AG10803 (cell line): ENCODE results near the gene KRTAP10-3.
"Not testable (repeated sequence)": the region's sequence is repeated elsewhere in the genome, so short reads cannot be mapped to it uniquely, and the experiment has no call there.

ENCODE experiments used
- DNase-seq: peaks from one replicate; pipeline ENCODE4 v3.0.0; 2010; ENCODE audit warnings: low read depth
- H3K4me3 ChIP-seq: 2 replicates; pipeline ENCODE4 v1.5.1; 2011; ENCODE audit warnings: mild to moderate bottlenecking, low read length, control low read depth
- TF ChIP-seq, protein P1 (sequence below): conservative IDR thresholded peaks from 2 replicates; pipeline ENCODE4 v1.5.1; 2011; ENCODE audit warnings: mild to moderate bottlenecking, low read length, control low read depth, inconsistent platforms

The KRTAP10-3 gene

DNA sequence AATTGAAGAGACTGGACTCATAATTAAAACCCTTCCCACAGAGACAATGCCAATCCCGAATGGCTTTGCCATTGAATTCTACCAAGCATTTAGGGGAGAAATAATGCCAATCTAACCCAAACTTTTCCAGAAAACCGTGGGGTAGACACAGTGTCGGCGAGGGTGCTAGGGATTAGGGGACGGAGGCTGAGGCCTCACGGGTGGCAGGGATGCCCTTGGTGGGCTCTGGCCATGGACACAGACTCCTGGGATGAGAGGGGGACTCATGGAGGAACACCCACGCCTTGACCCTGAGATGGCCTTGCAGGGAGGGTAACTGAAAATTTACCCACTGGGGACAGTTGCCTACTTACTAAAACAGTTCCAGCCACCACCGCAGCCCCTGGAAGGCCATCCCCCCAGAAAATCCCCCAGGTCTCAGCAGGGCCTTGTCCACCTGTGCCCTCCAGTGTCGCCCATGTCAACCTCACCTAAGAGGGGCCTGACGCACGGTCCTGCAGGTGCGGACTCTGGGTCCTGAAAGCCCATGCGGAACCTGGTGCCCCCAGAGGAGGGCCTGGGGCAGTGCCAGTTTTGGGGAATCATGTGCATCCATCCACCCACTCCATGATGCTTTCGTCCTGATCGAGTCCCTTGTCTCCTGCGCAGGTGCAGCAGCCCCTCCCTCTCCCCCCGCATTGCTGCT is 19.9 kb upstream of the KRTAP10-3 start:
- DNase-seq = no peak
- no peak overlapping the region for H3K4me3 ChIP-seq
- TF ChIP-seq, protein P1, sequence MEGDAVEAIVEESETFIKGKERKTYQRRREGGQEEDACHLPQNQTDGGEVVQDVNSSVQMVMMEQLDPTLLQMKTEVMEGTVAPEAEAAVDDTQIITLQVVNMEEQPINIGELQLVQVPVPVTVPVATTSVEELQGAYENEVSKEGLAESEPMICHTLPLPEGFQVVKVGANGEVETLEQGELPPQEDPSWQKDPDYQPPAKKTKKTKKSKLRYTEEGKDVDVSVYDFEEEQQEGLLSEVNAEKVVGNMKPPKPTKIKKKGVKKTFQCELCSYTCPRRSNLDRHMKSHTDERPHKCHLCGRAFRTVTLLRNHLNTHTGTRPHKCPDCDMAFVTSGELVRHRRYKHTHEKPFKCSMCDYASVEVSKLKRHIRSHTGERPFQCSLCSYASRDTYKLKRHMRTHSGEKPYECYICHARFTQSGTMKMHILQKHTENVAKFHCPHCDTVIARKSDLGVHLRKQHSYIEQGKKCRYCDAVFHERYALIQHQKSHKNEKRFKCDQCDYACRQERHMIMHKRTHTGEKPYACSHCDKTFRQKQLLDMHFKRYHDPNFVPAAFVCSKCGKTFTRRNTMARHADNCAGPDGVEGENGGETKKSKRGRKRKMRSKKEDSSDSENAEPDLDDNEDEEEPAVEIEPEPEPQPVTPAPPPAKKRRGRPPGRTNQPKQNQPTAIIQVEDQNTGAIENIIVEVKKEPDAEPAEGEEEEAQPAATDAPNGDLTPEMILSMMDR = no peak

DNA sequence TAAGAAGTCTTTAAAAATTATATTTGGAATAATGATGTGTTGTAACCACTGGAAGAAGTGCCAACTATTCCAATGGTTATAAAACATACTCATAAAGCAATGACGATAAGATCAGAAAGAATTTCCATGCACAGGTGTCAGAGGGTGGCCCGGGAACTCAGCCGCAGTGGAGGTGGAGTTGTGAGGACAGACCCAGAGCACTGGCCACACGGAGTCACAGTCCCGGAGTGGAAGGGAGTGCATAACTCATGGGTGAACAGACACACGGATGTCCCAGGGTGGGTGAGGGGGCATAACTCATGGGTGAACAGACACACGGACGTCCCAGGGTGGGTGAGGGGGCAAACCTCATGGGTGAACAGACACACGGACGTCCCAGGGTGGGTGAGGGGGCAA is 17.4 kb upstream of the KRTAP10-3 start:
- H3K4me3 ChIP-seq = no peak overlapping the region
- TF ChIP-seq, protein P1 = no peak
- DNase-seq = no peak

DNA sequence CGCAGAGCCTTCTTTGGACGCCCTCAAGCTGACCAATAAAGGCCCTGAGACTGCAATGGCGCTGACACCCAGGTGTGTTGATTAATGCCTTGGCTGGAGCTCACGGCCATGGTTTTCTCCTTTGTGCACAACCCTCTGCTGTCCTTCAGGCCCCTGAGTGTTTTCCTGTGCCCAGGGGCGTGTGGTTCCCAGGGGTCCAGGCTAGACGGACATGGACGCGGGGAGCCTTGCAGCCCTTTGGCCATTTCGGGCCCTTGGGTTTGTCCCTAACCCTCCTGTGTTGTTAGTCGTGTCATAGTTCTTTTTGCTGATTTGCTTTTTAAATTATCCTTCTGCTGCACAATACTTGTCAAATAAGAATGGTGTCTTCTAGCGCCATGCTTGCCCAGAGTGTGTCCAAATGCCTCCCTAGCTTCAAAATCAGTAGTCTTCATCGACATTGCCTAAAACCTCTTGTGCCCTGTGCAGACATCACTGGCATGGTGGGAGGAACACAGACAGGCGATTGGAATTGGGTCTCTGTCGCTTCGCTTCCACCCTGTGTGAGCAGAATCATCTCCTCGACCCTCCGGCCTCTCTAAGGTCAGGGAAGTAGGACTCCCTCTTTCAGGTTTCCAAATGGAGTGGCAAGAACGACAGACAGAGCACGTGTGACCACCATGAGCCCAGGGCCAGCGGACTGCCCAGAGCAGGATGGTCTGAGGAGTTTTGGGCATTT is 16.9 kb upstream of the KRTAP10-3 start:
- H3K4me3 ChIP-seq = no peak overlapping the region
- DNase-seq = no peak
- TF ChIP-seq, protein P1 = no peak

DNA sequence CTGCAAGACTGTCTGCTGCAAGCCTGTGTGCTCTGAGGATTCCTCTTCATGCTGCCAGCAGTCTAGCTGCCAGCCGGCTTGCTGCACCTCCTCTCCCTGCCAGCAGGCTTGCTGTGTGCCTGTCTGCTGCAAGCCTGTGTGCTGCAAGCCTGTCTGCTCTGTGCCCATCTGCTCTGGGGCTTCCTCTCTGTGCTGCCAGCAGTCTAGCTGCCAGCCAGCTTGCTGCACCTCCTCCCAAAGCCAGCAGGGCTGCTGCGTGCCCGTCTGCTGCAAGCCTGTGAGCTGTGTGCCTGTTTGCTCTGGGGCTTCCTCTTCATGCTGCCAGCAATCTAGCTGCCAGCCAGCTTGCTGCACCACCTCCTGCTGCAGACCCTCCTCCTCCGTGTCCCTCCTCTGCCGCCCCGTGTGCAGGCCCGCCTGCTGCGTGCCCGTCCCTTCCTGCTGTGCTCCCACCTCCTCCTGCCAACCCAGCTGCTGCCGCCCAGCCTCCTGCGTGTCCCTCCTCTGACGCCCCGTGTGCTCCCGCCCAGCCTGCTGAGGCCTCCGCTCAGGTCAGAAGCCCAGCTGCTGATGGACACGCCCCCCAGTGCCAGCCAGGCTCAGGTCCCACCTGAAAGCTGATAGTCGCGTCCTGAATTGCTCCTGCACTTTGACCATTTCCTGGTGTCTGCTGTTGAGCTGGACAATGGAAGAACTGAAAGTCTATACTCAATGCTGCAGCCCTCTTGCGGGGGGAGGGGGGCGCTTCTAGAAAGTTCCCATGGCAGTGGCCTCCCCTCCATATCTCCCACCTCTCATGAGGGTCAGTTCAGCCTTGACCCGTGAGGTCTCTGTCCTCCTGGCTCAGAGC is 16.1 kb upstream of the KRTAP10-3 start:
- no peak overlapping the region for H3K4me3 ChIP-seq
- TF ChIP-seq, protein P1 = no peak
- no peak for DNase-seq

DNA sequence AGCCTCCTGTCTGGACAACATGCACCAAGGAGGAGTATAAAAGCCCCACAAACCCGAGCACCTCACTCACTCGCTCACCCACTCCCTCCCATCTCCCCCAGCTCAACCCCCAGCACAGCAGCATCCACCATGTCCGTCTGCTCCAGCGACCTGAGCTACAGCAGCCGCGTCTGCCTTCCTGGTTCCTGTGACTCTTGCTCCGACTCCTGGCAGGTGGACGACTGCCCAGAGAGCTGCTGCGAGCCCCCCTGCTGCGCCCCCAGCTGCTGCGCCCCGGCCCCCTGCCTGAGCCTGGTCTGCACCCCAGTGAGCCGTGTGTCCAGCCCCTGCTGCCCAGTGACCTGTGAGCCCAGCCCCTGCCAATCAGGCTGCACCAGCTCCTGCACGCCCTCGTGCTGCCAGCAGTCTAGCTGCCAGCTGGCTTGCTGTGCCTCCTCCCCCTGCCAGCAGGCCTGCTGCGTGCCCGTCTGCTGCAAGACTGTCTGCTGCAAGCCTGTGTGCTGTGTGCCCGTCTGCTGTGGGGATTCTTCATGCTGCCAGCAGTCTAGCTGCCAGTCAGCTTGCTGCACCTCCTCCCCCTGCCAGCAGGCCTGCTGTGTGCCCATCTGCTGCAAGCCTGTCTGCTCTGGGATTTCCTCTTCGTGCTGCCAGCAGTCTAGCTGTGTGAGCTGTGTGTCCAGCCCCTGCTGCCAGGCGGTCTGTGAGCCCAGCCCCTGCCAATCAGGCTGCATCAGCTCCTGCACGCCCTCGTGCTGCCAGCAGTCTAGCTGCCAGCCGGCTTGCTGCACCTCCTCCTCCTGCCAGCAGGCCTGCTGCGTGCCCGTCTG is 15.2 kb upstream of the KRTAP10-3 start, which contains the start of gene KRTAP10-4:
Gene KRTAP10-4 (plus strand): TSS at position 100 of the 827 bp plus-strand sequence. CDS start 30 bp downstream, at position 130.
- DNase-seq, H3K4me3 ChIP-seq: not testable (repeated sequence)

DNA sequence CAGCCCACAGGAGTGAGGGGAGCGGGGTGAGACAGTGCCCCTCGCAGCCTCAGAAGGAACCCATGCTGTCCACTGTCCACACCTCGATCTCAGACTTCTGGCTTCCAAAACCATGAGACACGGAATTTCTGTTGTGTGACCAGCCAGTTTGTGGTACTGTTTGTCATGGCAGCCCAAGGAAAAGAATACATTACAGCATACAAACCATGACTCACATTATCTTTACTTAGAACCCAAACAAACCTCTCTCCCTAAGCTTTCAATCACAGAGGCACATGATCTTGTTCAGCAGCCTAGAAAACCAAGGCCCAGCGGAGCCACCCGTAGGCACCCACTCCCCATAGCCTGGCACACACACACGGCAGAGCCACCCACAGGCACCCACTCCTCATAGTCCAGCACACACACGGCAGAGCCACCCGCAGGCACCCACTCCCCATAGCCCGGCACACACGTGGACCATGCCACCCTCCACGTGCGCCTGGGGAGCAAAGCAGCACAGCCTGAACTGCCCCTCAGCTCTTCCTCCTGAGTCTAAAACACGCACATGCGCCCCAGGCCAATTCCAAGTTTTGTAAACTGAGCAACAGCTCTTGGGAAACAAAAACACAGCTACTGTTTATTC is 14.5 kb upstream of the KRTAP10-3 start:
- no peak for DNase-seq
- no peak overlapping the region for H3K4me3 ChIP-seq
- TF ChIP-seq, protein P1 = no peak
